SK-N-SH treated with all-trans-retinoic acid at 6 μM for 48 hours (cell line): ENCODE results near the gene SVOP.

Experiments used
- ATAC-seq: fragments of 200-7000 bp; cut with Tn5 transposase; 3 replicates; pipeline ENCODE4 v1.9.1; 2020; ENCODE audit warnings: mild to moderate bottlenecking, moderate library complexity
- ARNTL ChIP-seq: fragments of 450-650 bp; formaldehyde crosslinking; IDR thresholded peaks from 2 replicates; pipeline ENCODE4 v1.5.0; 2020; ENCODE audit warnings: low read depth, mild to moderate bottlenecking, moderate library complexity, borderline replicate concordance
- BACH2 ChIP-seq: fragments of 250-450 bp; sonication (Bioruptor Pico); IDR thresholded peaks from 2 replicates; pipeline ENCODE4 v1.9.0; 2021; ENCODE audit warnings: mild to moderate bottlenecking, borderline replicate concordance
- CSDC2 ChIP-seq: fragments of 250-450 bp; sonication (Bioruptor Pico); IDR thresholded peaks from 2 replicates; pipeline ENCODE4 v1.5.0; 2020; ENCODE audit warnings: mild to moderate bottlenecking, moderate library complexity
- ESRRG ChIP-seq: fragments of 250-450 bp; sonication (Bioruptor Pico); IDR thresholded peaks from 2 replicates; pipeline ENCODE4 v1.6.1; 2021; ENCODE audit warnings: mild to moderate bottlenecking
- GLIS3 ChIP-seq: fragments of 250-450 bp; sonication (Bioruptor Pico); IDR thresholded peaks from 2 replicates; pipeline ENCODE4 v1.5.0; 2020; ENCODE audit warnings: mild to moderate bottlenecking, moderate library complexity
- ISL1 ChIP-seq: fragments of 250-450 bp; sonication (Bioruptor Pico); IDR thresholded peaks from 2 replicates; pipeline ENCODE4 v2.1.2; 2022; ENCODE audit warnings: mild to moderate bottlenecking, moderate library complexity
- OSR1 ChIP-seq: fragments of 250-450 bp; sonication (Bioruptor Pico); IDR thresholded peaks from 2 replicates; pipeline ENCODE4 v1.8.0; 2022; ENCODE audit warnings: moderate library complexity, mild to moderate bottlenecking, inconsistent platforms
- PPARA ChIP-seq: fragments of 250-450 bp; sonication (Bioruptor Pico); IDR thresholded peaks from 2 replicates; pipeline ENCODE4 v1.5.0; 2020; ENCODE audit warnings: mild to moderate bottlenecking, borderline replicate concordance
- RARB ChIP-seq: fragments of 250-450 bp; sonication (Bioruptor Pico); IDR thresholded peaks from 2 replicates; pipeline ENCODE4 v1.8.0; 2021; ENCODE audit warnings: mild to moderate bottlenecking, moderate library complexity
- SNAI2 ChIP-seq: fragments of 250-450 bp; sonication (Bioruptor Pico); IDR thresholded peaks from 2 replicates; pipeline ENCODE4 v1.5.0; 2020; ENCODE audit warnings: mild to moderate bottlenecking, moderate library complexity
- TOX ChIP-seq: fragments of 250-450 bp; sonication (Bioruptor Pico); IDR thresholded peaks from 2 replicates; pipeline ENCODE4 v1.8.0; 2021; ENCODE audit warnings: mild to moderate bottlenecking, moderate library complexity, borderline replicate concordance
- ZC3H10 ChIP-seq: fragments of 250-450 bp; sonication (Bioruptor Pico); IDR thresholded peaks from 2 replicates; pipeline ENCODE4 v1.5.1; 2021; ENCODE audit warnings: mild to moderate bottlenecking, moderate library complexity
- ZFP3 ChIP-seq: fragments of 250-450 bp; sonication (Bioruptor Pico); IDR thresholded peaks from 2 replicates; pipeline ENCODE4 v1.5.0; 2020; ENCODE audit warnings: mild to moderate bottlenecking, moderate library complexity
- ZFP30 ChIP-seq: fragments of 450-650 bp; formaldehyde crosslinking; IDR thresholded peaks from 2 replicates; pipeline ENCODE4 v1.5.0; 2022; ENCODE audit warnings: mild to moderate bottlenecking, moderate library complexity
- ZNF70 ChIP-seq: fragments of 450-650 bp; formaldehyde crosslinking; IDR thresholded peaks from 2 replicates; pipeline ENCODE4 v1.5.0; 2020; ENCODE audit warnings: mild to moderate bottlenecking, moderate library complexity
- ZNF8 ChIP-seq: fragments of 450-650 bp; formaldehyde crosslinking; IDR thresholded peaks from 2 replicates; pipeline ENCODE4 v1.5.0; 2020; ENCODE audit warnings: mild to moderate bottlenecking, moderate library complexity
- TF ChIP-seq, protein P1 (sequence below): fragments of 250-450 bp; sonication (Bioruptor Pico); IDR thresholded peaks from 2 replicates; pipeline ENCODE4 v1.8.0; 2020; ENCODE audit warnings: mild to moderate bottlenecking, moderate library complexity, borderline replicate concordance
- TF ChIP-seq, protein P2 (sequence below): fragments of 250-450 bp; sonication (Bioruptor Pico); IDR thresholded peaks from 2 replicates; pipeline ENCODE4 v1.5.1; 2020; ENCODE audit warnings: low read depth, mild to moderate bottlenecking, moderate library complexity
- TF ChIP-seq, protein P3 (sequence below): fragments of 250-450 bp; sonication (Bioruptor Pico); IDR thresholded peaks from 2 replicates; pipeline ENCODE4 v1.8.0; 2021; ENCODE audit warnings: low read depth, mild to moderate bottlenecking, moderate library complexity, borderline replicate concordance
- TF ChIP-seq, protein P4 (sequence below): fragments of 250-450 bp; sonication (Bioruptor Pico); IDR thresholded peaks from 2 replicates; pipeline ENCODE4 v1.5.1; 2021; ENCODE audit warnings: mild to moderate bottlenecking, moderate library complexity
- TF ChIP-seq, protein P5 (sequence below): fragments of 250-450 bp; sonication (Bioruptor Pico); IDR thresholded peaks from 2 replicates; pipeline ENCODE4 v1.5.0; 2020; ENCODE audit warnings: mild to moderate bottlenecking, moderate library complexity

SVOP gene

DNA sequence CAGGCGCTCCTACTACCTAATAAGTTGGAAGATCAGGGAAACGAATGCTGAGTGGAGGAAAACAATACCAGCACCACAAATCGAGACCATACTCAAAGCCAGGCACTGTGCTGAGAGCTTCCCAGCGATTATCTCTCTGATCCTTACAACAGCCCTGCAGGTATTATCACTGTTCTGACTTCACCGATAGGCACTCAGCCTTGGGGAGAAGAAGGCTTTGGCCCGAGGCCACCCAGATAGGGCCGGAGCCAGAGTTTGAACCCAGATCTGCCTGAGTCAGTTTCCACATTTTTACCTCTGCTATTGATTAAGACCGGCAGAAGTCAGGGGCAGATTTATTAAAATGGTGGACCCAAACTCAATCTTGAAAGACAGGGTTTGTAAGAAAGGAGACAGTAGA is 4.9 kb downstream of the SVOP start:
- no peak for TF ChIP-seq PPARA (CRISPR knock-in tag)
- no peak for TF ChIP-seq TOX
- no peak for ATAC-seq

DNA sequence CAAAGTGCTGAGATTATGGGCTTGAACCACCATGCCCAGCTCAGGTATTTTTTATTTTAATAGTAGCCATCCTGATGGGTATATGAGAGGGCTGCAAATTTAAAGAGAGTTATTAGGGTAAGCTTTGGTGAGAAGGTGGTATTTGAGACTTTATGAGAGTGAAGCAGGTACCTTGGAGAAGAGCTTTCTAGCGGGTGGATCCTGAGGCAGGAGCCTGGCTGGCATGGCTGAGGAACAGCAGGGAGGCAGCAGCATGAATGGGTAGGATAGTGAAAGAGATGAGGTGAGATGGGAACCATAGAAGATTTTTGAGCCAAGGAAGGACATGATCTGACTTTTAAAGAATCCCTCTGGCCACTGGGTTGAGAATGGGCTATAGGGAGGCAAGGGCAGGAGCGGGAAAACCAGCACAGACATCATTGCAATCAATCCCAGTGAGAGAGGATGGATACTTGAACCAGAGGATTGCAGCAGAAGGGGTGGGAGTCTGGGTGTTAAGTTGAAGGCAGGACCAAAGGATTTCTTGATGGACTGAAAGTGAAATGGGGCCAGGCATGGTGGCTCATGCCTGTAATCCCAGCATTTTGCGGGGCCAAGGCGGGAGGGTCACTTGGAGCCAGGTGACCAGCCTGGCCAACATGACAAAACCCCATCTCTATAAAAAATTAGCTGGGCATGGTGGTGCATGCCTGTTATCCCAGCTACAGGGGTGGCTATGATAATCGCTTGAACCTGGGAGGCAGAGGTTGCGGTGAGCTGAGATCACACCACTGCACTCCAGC is 5.7 kb downstream of the SVOP start:
- no peak for ATAC-seq
- no peak for TF ChIP-seq ZNF8 (CRISPR knock-in tag)
- no peak for TF ChIP-seq GLIS3 (CRISPR knock-in tag)
- no peak for TF ChIP-seq BACH2
- TF ChIP-seq ZC3H10 (CRISPR knock-in tag) = no peak
- no peak for TF ChIP-seq TOX
- TF ChIP-seq ZFP30 (CRISPR knock-in tag) = no peak
- no peak for TF ChIP-seq ISL1
- TF ChIP-seq, all 23 proteins: peak for 0

DNA sequence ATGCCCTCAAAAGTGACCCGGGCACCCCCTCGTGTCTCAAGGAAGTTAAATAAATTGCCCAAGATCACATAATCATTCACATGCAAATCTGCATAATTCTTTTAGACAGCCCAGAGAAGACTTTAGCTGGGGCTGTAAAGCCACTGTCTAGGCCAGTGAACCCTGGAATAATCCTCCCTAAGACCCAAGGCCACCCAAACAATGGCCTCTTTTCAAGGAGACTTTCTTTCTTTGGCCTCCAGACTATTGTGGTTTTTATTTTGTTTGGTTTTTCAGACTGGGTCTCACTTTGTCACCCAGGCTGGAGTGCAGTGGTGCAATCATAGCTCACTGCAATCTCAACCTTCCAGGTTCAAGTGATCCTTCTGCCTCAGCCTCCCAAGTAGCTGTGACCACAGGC is 10.6 kb downstream of the SVOP start:
- TF ChIP-seq ZFP3 (CRISPR knock-in tag) = no peak
- no peak for TF ChIP-seq ESRRG
- TF ChIP-seq, protein P1, sequence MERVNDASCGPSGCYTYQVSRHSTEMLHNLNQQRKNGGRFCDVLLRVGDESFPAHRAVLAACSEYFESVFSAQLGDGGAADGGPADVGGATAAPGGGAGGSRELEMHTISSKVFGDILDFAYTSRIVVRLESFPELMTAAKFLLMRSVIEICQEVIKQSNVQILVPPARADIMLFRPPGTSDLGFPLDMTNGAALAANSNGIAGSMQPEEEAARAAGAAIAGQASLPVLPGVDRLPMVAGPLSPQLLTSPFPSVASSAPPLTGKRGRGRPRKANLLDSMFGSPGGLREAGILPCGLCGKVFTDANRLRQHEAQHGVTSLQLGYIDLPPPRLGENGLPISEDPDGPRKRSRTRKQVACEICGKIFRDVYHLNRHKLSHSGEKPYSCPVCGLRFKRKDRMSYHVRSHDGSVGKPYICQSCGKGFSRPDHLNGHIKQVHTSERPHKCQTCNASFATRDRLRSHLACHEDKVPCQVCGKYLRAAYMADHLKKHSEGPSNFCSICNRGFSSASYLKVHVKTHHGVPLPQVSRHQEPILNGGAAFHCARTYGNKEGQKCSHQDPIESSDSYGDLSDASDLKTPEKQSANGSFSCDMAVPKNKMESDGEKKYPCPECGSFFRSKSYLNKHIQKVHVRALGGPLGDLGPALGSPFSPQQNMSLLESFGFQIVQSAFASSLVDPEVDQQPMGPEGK (CRISPR knock-in tag) = no peak
- no peak for TF ChIP-seq ISL1
- TF ChIP-seq BACH2 = no peak
- TF ChIP-seq ARNTL (CRISPR knock-in tag) = no peak
- TF ChIP-seq SNAI2 (CRISPR knock-in tag) = no peak
- no peak for TF ChIP-seq ZFP30 (CRISPR knock-in tag)
- TF ChIP-seq ZNF70 (CRISPR knock-in tag) = no peak
- no peak for TF ChIP-seq GLIS3 (CRISPR knock-in tag)
- TF ChIP-seq, protein P2, sequence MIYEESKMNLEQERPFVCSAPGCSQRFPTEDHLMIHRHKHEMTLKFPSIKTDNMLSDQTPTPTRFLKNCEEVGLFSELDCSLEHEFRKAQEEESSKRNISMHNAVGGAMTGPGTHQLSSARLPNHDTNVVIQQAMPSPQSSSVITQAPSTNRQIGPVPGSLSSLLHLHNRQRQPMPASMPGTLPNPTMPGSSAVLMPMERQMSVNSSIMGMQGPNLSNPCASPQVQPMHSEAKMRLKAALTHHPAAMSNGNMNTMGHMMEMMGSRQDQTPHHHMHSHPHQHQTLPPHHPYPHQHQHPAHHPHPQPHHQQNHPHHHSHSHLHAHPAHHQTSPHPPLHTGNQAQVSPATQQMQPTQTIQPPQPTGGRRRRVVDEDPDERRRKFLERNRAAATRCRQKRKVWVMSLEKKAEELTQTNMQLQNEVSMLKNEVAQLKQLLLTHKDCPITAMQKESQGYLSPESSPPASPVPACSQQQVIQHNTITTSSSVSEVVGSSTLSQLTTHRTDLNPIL (CRISPR knock-in tag) = no peak
- TF ChIP-seq, protein P3, sequence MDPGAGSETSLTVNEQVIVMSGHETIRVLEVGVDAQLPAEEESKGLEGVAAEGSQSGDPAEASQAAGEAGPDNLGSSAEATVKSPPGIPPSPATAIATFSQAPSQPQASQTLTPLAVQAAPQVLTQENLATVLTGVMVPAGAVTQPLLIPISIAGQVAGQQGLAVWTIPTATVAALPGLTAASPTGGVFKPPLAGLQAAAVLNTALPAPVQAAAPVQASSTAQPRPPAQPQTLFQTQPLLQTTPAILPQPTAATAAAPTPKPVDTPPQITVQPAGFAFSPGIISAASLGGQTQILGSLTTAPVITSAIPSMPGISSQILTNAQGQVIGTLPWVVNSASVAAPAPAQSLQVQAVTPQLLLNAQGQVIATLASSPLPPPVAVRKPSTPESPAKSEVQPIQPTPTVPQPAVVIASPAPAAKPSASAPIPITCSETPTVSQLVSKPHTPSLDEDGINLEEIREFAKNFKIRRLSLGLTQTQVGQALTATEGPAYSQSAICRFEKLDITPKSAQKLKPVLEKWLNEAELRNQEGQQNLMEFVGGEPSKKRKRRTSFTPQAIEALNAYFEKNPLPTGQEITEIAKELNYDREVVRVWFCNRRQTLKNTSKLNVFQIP (CRISPR knock-in tag) = no peak
- no peak for TF ChIP-seq RARB (CRISPR knock-in tag)
- no peak for TF ChIP-seq ZNF8 (CRISPR knock-in tag)
- TF ChIP-seq, protein P4, sequence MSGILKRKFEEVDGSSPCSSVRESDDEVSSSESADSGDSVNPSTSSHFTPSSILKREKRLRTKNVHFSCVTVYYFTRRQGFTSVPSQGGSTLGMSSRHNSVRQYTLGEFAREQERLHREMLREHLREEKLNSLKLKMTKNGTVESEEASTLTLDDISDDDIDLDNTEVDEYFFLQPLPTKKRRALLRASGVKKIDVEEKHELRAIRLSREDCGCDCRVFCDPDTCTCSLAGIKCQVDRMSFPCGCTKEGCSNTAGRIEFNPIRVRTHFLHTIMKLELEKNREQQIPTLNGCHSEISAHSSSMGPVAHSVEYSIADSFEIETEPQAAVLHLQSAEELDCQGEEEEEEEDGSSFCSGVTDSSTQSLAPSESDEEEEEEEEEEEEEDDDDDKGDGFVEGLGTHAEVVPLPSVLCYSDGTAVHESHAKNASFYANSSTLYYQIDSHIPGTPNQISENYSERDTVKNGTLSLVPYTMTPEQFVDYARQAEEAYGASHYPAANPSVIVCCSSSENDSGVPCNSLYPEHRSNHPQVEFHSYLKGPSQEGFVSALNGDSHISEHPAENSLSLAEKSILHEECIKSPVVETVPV (CRISPR knock-in tag) = no peak
- no peak for TF ChIP-seq ZC3H10 (CRISPR knock-in tag)
- no peak for TF ChIP-seq OSR1 (CRISPR knock-in tag)

DNA sequence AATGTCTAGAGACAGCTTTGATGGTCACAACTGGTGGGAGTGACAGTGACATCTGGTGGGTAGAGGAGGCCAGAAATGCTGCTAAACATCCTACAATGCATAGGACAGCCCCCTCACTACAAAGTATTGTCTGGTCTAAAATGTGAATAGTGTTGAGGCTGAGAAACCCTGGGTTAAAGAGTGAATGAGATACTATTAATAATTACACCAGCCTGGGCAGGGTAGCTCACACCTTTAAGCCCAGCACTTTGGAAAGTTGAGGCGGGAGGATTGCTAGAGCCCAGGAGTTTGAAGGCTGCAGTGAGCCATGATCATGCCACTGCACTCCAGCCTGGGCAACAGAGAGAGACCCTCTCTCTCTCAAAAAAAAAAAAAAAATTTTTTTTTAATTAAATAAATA is 11.1 kb downstream of the SVOP start:
- ATAC-seq = no peak
- TF ChIP-seq CSDC2 (CRISPR knock-in tag) = no peak
- TF ChIP-seq SNAI2 (CRISPR knock-in tag) = no peak
- TF ChIP-seq, protein P5, sequence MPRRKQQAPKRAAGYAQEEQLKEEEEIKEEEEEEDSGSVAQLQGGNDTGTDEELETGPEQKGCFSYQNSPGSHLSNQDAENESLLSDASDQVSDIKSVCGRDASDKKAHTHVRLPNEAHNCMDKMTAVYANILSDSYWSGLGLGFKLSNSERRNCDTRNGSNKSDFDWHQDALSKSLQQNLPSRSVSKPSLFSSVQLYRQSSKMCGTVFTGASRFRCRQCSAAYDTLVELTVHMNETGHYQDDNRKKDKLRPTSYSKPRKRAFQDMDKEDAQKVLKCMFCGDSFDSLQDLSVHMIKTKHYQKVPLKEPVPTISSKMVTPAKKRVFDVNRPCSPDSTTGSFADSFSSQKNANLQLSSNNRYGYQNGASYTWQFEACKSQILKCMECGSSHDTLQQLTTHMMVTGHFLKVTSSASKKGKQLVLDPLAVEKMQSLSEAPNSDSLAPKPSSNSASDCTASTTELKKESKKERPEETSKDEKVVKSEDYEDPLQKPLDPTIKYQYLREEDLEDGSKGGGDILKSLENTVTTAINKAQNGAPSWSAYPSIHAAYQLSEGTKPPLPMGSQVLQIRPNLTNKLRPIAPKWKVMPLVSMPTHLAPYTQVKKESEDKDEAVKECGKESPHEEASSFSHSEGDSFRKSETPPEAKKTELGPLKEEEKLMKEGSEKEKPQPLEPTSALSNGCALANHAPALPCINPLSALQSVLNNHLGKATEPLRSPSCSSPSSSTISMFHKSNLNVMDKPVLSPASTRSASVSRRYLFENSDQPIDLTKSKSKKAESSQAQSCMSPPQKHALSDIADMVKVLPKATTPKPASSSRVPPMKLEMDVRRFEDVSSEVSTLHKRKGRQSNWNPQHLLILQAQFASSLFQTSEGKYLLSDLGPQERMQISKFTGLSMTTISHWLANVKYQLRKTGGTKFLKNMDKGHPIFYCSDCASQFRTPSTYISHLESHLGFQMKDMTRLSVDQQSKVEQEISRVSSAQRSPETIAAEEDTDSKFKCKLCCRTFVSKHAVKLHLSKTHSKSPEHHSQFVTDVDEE = no peak
- TF ChIP-seq PPARA (CRISPR knock-in tag) = no peak
- TF ChIP-seq RARB (CRISPR knock-in tag) = no peak
- TF ChIP-seq, protein P3 (CRISPR knock-in tag) = no peak
- no peak for TF ChIP-seq ARNTL (CRISPR knock-in tag)
- TF ChIP-seq ZFP30 (CRISPR knock-in tag) = no peak
- no peak for TF ChIP-seq ZC3H10 (CRISPR knock-in tag)
- no peak for TF ChIP-seq ZFP3 (CRISPR knock-in tag)
- TF ChIP-seq, protein P4 (CRISPR knock-in tag) = no peak
- no peak for TF ChIP-seq TOX

More for the DNA sequence above, 10.6 kb downstream of the SVOP start:
- ATAC-seq = no peak
